Measurements from ENCODE around the gene SHROOM3. TPM values are rescaled to one million over a fixed set of nuclear protein-coding genes. Genes with fewer than 3 reads are reported as not detected.
A peak's percentile ranks its signal among the peaks of the same experiment; 100 is the strongest.

The SHROOM3 gene
- polyA plus RNA-seq, 1 donor from 2014 or later: 2.7 TPM

DNA sequence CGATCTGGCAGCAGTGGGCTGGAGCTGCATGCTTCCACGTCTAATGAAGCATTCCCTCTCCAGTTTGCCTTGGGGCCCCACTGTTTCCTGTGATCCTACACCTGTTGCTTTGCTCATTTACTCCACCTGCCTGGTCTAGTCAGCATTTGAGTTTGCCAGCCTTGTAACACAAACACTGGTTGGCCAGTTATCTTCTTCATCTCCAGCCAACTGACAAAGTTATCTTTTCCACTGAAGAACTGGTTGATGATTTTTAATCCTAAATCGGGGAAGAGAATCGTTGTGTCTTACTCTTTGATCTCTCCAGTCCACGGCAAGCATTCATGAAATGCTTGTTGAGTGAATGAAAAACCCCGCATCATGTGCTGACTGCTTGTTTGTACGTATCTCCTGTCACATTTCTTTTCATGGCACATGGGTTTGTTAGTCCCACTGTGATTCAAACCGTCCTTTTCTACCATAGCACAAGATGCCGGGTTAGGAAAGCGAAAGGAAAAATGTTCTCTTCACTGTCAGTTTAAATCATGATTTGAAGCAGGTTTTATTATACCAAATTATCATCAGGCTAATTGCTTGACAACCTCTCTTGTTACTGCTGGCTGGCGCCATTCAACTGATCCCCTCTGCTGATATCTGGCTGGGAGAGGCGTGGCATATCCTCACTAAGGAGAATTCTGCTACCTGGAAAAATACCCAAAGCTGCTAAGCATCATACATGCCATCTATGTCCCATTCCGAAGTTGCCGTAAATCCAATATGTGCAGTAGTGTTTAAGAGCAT lies 144.8 kb downstream of the SHROOM3 start:
- Histone ChIP-seq H3K36me3 (ENCODE audit: insufficient read depth, low read length) (no peaks in the 10 kb centered on the region), H3K4me3 (ENCODE audit: low read length) (no peak overlapping the region), H3F3A (ENCODE audit: insufficient read depth, low read length, poor library complexity, severe bottlenecking) (no peaks in the 10 kb centered on the region), H3K27me3 (ENCODE audit: insufficient read depth, low read depth, low read length) (no peaks in the 10 kb centered on the region), H3K27ac (ENCODE audit: low read length) (no peak overlapping the region), H3K4me2 (ENCODE audit: low read length) (no peak overlapping the region), H3K9me2 (ENCODE audit: insufficient read depth, low read length) (no peaks in the 10 kb centered on the region), H3K9ac (ENCODE audit: low read length) (no peak overlapping the region), H2AFZ (ENCODE audit: low read depth, low read length) (no peak overlapping the region), H4K20me1 (ENCODE audit: insufficient read depth) (no peaks in the 10 kb centered on the region), H3K79me2 (replicated peaks; ENCODE audit: insufficient read depth, low read length) (no peaks in the 10 kb centered on the region), H3K9me3 (ENCODE audit: low read length) (no peaks in the 10 kb centered on the region)
- no peak for TF ChIP-seq TAF1 (IDR thresholded peaks at IDR 0.05; ENCODE audit: low read depth)
- TF ChIP-seq, protein P1, sequence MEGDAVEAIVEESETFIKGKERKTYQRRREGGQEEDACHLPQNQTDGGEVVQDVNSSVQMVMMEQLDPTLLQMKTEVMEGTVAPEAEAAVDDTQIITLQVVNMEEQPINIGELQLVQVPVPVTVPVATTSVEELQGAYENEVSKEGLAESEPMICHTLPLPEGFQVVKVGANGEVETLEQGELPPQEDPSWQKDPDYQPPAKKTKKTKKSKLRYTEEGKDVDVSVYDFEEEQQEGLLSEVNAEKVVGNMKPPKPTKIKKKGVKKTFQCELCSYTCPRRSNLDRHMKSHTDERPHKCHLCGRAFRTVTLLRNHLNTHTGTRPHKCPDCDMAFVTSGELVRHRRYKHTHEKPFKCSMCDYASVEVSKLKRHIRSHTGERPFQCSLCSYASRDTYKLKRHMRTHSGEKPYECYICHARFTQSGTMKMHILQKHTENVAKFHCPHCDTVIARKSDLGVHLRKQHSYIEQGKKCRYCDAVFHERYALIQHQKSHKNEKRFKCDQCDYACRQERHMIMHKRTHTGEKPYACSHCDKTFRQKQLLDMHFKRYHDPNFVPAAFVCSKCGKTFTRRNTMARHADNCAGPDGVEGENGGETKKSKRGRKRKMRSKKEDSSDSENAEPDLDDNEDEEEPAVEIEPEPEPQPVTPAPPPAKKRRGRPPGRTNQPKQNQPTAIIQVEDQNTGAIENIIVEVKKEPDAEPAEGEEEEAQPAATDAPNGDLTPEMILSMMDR (IDR thresholded peaks at IDR 0.05; ENCODE audit: poor library complexity, severe bottlenecking): no peak
- no peak for TF ChIP-seq EP300 (conservative IDR thresholded peaks at IDR 0.05; ENCODE audit: poor library complexity, severe bottlenecking)
- no peak for TF ChIP-seq EZH2 (IDR thresholded peaks at IDR 0.05; ENCODE audit: borderline replicate concordance, insufficient read depth, low read length, poor library complexity, severe bottlenecking)
- TF ChIP-seq, protein P2, sequence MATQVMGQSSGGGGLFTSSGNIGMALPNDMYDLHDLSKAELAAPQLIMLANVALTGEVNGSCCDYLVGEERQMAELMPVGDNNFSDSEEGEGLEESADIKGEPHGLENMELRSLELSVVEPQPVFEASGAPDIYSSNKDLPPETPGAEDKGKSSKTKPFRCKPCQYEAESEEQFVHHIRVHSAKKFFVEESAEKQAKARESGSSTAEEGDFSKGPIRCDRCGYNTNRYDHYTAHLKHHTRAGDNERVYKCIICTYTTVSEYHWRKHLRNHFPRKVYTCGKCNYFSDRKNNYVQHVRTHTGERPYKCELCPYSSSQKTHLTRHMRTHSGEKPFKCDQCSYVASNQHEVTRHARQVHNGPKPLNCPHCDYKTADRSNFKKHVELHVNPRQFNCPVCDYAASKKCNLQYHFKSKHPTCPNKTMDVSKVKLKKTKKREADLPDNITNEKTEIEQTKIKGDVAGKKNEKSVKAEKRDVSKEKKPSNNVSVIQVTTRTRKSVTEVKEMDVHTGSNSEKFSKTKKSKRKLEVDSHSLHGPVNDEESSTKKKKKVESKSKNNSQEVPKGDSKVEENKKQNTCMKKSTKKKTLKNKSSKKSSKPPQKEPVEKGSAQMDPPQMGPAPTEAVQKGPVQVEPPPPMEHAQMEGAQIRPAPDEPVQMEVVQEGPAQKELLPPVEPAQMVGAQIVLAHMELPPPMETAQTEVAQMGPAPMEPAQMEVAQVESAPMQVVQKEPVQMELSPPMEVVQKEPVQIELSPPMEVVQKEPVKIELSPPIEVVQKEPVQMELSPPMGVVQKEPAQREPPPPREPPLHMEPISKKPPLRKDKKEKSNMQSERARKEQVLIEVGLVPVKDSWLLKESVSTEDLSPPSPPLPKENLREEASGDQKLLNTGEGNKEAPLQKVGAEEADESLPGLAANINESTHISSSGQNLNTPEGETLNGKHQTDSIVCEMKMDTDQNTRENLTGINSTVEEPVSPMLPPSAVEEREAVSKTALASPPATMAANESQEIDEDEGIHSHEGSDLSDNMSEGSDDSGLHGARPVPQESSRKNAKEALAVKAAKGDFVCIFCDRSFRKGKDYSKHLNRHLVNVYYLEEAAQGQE (IDR thresholded peaks at IDR 0.05; ENCODE audit: borderline replicate concordance): no peak
- TF ChIP-seq MXI1 (conservative IDR thresholded peaks at IDR 0.05; ENCODE audit: poor library complexity, severe bottlenecking): no peak
- TF ChIP-seq POLR2AphosphoS5 (IDR thresholded peaks at IDR 0.05): no peak
- no peak for TF ChIP-seq RAD21 (conservative IDR thresholded peaks at IDR 0.05)
- TF ChIP-seq SMC3 (conservative IDR thresholded peaks at IDR 0.05; ENCODE audit: poor library complexity): no peak

GRCh38 chr4:76581077-76581962 lies 146.3 kb downstream of the SHROOM3 start:
- H3K4me3 ChIP-seq (ENCODE audit: low read length): peak overlapping the region; percentile 14

More at GRCh38 chr4:76581077-76581962, 146.3 kb downstream of the SHROOM3 start:
- H3K4me2 ChIP-seq (ENCODE audit: low read length): no peak overlapping the region
- no peaks in the 10 kb centered on the region for H3K27me3 ChIP-seq (ENCODE audit: insufficient read depth, low read depth, low read length)
- H3K79me2 ChIP-seq (replicated peaks; ENCODE audit: insufficient read depth, low read length): no peaks in the 10 kb centered on the region
- H3K9me2 ChIP-seq (ENCODE audit: insufficient read depth, low read length): no peaks in the 10 kb centered on the region
- H2AFZ ChIP-seq (ENCODE audit: low read depth, low read length): no peak overlapping the region
- no peak overlapping the region for H3K9ac ChIP-seq (ENCODE audit: low read length)
- H3K9me3 ChIP-seq (ENCODE audit: low read length): no peaks in the 10 kb centered on the region
- no peak overlapping the region for H3K27ac ChIP-seq (ENCODE audit: low read length)
- H3K36me3 ChIP-seq (ENCODE audit: insufficient read depth, low read length): no peaks in the 10 kb centered on the region
- TF ChIP-seq, protein P1 (IDR thresholded peaks at IDR 0.05; ENCODE audit: poor library complexity, severe bottlenecking): no peak
- TF ChIP-seq SMC3 (conservative IDR thresholded peaks at IDR 0.05; ENCODE audit: poor library complexity) (no peak), EP300 (conservative IDR thresholded peaks at IDR 0.05; ENCODE audit: poor library complexity, severe bottlenecking) (no peak), EZH2 (IDR thresholded peaks at IDR 0.05; ENCODE audit: borderline replicate concordance, insufficient read depth, low read length, poor library complexity, severe bottlenecking) (no peak), RAD21 (conservative IDR thresholded peaks at IDR 0.05) (no peak), MXI1 (conservative IDR thresholded peaks at IDR 0.05; ENCODE audit: poor library complexity, severe bottlenecking) (no peak), TAF1 (IDR thresholded peaks at IDR 0.05; ENCODE audit: low read depth) (no peak), POLR2AphosphoS5 (IDR thresholded peaks at IDR 0.05) (no peak)
- TF ChIP-seq, protein P2 (IDR thresholded peaks at IDR 0.05; ENCODE audit: borderline replicate concordance): no peak
- H4K20me1 ChIP-seq (ENCODE audit: insufficient read depth): no peaks in the 10 kb centered on the region
- H3F3A ChIP-seq (ENCODE audit: insufficient read depth, low read length, poor library complexity, severe bottlenecking): no peaks in the 10 kb centered on the region

Measured in neural cell (in vitro differentiated cells).